Fibroblast of pulmonary artery (primary cell): Measurements from ENCODE around the gene OR52D1.

Experiments used
- DNase-seq: peaks from one replicate; pipeline ENCODE4 v3.0.0-alpha.2; 2010; ENCODE audit warnings: low read depth
- H3K4me3 ChIP-seq: replicated peaks from 2 replicates; pipeline ENCODE4 v1.5.1; 2011; ENCODE audit warnings: low read depth, mild to moderate bottlenecking, control low read depth, low read length, moderate library complexity
- TF ChIP-seq, protein P1 (sequence below): IDR thresholded peaks from 2 replicates; pipeline ENCODE4 v1.5.1; 2011; ENCODE audit warnings: mild to moderate bottlenecking, control low read depth, low read length, inconsistent platforms; ENCODE audit errors: missing control alignments

Gene OR52D1

DNA sequence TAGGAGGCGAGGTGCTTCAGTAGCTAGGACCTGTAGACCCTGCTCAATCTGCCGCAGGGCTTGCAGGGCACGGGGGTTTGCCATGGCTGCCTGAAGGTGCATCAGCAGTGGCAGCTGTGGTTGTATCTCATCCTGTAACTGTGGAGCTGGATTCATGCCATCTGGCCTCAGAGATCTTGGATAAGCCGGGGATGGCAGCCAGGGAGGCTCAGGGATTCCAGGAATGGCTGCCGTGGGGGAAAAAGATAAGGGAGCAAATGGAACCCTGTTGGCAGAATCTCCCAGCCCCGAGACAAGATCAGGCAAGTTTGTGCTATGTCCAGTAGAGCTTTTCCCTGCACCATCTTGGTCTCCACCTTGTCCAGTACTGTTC, 19.4 kb downstream of the OR52D1 start:
- TF ChIP-seq, protein P1, sequence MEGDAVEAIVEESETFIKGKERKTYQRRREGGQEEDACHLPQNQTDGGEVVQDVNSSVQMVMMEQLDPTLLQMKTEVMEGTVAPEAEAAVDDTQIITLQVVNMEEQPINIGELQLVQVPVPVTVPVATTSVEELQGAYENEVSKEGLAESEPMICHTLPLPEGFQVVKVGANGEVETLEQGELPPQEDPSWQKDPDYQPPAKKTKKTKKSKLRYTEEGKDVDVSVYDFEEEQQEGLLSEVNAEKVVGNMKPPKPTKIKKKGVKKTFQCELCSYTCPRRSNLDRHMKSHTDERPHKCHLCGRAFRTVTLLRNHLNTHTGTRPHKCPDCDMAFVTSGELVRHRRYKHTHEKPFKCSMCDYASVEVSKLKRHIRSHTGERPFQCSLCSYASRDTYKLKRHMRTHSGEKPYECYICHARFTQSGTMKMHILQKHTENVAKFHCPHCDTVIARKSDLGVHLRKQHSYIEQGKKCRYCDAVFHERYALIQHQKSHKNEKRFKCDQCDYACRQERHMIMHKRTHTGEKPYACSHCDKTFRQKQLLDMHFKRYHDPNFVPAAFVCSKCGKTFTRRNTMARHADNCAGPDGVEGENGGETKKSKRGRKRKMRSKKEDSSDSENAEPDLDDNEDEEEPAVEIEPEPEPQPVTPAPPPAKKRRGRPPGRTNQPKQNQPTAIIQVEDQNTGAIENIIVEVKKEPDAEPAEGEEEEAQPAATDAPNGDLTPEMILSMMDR: no peak
- DNase-seq: no peak
- H3K4me3 ChIP-seq: no peak overlapping the region

DNA sequence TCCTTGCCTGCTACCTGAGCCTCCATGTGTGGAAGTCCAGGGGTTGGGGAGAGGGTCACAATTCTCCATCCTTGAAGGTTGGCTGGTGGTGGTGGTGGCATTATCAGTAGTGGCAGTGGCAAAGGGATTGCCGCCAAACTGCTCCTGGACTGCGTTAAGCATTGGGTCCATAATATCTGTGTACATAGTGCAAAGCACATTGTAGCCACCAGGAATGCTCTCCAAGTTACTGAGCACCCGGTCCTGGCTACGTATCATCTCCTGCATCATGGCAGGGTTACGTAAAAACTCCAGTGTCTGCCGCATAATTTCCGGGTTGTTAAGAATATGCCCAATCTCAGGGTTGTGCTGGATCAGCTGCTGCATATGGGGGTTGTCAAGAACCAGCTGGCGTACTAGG, 20.1 kb downstream of the OR52D1 start:
- H3K4me3 ChIP-seq: no peak overlapping the region
- TF ChIP-seq, protein P1: no peak
- DNase-seq: no peak

DNA sequence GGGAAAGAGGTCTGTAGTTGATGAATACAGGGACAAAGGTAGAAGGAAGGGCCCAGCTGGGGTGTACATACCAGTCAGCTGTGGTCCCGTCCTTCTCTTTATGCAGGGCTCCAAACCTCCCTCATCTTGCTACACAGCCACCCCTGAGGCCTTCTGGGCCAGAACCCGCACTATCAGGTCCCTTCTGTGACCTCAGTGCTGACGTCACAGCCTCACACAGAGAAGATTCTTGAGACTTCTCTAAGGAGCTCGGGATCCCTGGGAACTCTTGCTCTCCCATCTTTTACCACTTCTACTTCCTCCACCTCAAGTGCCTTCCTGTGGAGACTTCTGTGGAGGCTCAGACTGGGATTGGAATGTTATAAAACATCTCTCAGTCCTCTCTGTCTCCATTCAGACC, 21.3 kb downstream of the OR52D1 start, which contains the start of gene UBQLN3:
UBQLN3 (minus strand) TSS at position 155 of the 400 bp plus-strand sequence. CDS start 399 bp downstream, outside the sequence.
- DNase-seq: no peak
- TF ChIP-seq, protein P1: no peak
- no peak within 1 kb of the TSS for H3K4me3 ChIP-seq

DNA sequence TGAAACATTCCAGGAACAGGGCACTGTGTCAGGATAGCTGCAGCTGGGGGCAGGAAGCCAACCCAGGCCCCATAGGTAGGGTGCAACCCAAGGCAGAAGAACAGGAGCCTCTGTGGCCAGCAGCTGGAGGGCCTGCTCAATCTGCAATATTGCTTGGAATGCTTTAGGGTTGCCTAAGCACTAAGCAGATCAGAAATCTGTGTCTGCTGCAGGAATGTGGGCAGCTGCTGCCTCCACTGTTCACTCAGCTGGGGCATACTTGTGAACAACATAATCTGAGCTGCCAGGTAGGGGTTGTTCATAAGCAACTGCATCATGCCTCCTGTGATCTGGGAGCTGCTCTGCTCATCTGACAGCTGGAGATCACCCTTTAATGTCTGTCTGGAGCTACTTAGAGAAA, 26.4 kb downstream of the OR52D1 start:
- TF ChIP-seq, protein P1: no peak
- no peak overlapping the region for H3K4me3 ChIP-seq
- DNase-seq: no peak

DNA sequence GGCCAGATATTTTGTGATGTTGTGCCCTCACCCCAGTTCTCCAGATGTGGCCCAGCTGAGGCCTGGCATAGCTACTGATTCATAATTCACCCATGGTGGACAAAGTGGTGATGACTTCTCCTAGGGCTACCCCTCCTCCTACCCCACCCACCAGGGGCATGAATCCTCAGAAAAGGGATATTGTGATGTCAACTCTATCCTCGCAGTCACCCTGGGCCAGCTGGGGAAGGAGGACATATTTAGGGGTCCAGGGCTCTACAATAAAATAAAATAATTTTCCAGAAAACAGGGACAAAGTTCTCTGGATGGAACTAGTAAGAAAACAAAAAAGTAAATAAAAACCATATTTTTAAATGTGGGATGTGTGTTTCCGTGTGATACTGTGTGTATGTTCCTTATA, 28.1 kb downstream of the OR52D1 start, which contains the start of gene UBQLNL:
UBQLNL (minus strand) TSS at position 101 of the 400 bp plus-strand sequence. CDS start 258 bp downstream, outside the sequence.
- H3K4me3 ChIP-seq: no peak within 1 kb of the TSS
- DNase-seq: no peak
- TF ChIP-seq, protein P1: no peak

DNA sequence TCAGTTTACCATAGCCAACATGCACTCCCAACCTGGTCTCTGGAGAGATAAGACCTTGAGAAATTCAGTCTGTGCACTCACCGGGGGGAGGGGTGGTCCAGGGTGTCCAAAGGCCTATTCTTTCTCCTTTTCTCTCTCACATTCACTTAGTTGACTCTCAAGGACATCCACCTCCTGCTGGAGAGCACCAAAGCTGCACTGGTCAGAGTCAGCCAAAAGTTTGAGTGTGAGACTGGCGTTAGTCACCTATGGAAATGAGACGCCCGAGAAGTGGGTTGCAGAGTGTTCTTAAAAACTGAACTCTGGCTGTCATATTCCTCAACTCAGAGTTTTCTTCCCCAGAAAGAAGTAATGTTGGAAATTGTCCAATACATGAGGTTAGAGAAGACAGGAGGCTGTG, 33.1 kb downstream of the OR52D1 start:
- H3K4me3 ChIP-seq: no peak overlapping the region
- TF ChIP-seq, protein P1: no peak
- no peak for DNase-seq

DNA sequence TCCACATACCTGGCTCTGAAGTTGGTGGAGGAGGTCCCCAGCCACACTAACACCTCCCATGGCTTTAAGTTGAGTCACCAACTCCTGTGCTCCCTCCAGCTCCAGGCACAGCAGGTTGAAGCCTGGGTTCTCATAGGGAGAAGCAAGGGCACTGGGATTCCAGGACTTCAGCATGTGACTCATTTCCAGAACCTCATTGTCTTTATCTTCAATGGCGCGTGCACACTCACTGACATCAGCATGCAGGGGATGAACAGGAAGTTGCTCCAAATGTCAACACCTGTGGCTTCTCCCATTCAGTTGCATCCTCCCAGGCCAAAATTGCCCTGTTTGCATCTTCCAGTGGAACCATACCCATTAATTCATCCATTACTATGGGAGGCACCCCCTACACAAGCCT, 33.8 kb downstream of the OR52D1 start:
- H3K4me3 ChIP-seq: no peak overlapping the region
- TF ChIP-seq, protein P1: no peak
- DNase-seq: peak; percentile 17
